Measurements from ENCODE around the gene RAB14.

RAB14 gene

GRCh38 chr9:121189660-121190059, 12.0 kb downstream of the RAB14 start:
- no peak for TF ChIP-seq GATA2 (IDR thresholded peaks at IDR 0.05; ENCODE audit: low read depth, low read length)
- TF ChIP-seq GATA3 (IDR thresholded peaks at IDR 0.05; ENCODE audit: low read depth, low read length): no peak

- TF ChIP-seq GATA2 (IDR thresholded peaks at IDR 0.05; ENCODE audit: low read depth, low read length) (no peak), GATA3 (IDR thresholded peaks at IDR 0.05; ENCODE audit: low read depth, low read length) (no peak)
Observed at GRCh38 chr9:121189006-121189405, 12.7 kb downstream of the RAB14 start.

- TF ChIP-seq GATA2 (IDR thresholded peaks at IDR 0.05; ENCODE audit: low read depth, low read length) (no peak), GATA3 (IDR thresholded peaks at IDR 0.05; ENCODE audit: low read depth, low read length) (no peak)
Observed at GRCh38 chr9:121187636-121188305, 13.9 kb downstream of the RAB14 start.

DNA sequence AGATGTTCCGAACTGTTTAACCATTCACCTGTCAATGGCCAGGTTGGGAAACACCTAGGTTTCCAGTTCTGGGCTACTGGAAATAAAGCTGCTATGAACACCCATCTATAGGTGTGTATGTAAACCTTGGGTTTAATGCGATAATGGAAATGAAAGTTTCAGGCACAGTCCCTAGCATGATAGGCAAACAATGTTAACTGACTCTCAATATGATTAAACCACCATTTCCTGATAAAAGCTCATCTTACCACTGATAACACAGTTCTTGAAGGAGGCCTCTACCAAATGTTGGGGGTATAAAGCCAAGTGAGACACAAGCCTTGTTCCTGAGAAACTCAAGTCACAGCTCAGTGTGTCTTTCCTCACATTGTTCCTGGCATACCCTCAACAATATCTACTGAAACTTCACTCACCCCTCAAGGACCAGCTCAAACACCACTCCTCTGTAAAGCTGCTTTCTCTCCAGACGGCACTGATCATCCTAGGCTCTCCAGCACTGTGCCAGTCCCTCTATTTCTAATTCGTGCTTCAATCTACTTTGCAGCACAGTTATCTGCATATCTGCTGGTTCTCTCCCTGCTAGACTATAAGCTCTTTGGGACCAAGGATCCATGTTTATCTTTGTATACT, 15.8 kb downstream of the RAB14 start:
- no peak for TF ChIP-seq GATA3 (IDR thresholded peaks at IDR 0.05; ENCODE audit: low read depth, low read length)
- TF ChIP-seq GATA2 (IDR thresholded peaks at IDR 0.05; ENCODE audit: low read depth, low read length): no peak

DNA sequence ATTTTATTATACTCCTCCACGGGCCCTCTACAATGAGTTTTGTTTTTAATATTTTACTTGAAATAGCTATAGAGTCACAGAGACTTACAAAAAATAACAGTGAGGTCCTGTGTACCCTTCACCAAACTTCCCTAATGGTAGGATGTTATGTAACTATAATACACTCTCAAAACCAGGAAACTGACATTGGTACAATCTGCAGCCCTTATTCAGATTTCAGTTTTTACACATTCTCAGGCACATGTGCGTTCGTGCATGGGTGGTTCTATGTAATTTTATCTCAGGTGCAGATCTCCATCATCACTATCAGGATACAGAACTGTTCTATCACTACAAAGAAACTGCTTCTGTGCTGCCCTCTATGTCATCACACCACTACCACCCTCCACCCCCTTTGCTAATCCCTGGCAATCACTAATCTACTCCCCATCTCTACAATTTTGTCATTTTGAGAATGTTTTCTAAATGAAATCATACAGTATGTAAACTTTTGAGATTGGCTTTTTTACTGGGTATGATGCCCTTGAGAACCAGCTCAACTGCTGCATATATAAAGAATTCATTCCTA, 16.4 kb downstream of the RAB14 start:
- TF ChIP-seq GATA2 (IDR thresholded peaks at IDR 0.05; ENCODE audit: low read depth, low read length) (peak; percentile 34; the same call in 1 of the 2 replicates), GATA3 (IDR thresholded peaks at IDR 0.05; ENCODE audit: low read depth, low read length) (no peak)

DNA sequence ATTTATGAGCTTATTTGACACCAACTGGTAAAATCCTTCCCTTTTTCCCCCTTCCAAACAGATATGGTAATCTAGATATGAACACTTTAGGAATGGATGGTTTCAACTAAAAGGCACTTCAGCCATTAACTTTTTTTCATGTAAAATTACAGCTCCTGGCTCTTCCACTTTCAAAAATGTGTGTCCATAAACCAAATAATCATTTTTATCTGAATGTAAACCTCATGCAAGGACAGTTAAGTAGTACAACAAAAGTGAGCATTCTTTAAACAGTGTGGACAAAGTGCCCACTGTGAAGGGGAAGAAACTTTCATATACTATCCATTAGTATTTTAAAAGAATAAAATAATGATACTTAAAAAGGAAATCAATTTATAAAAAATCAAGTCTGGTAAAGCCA, 17.2 kb downstream of the RAB14 start:
- TF ChIP-seq GATA3 (IDR thresholded peaks at IDR 0.05; ENCODE audit: low read depth, low read length) (no peak), GATA2 (IDR thresholded peaks at IDR 0.05; ENCODE audit: low read depth, low read length) (no peak)

- TF ChIP-seq GATA3 (IDR thresholded peaks at IDR 0.05; ENCODE audit: low read depth, low read length): no peak
Observed at GRCh38 chr9:121183666-121184423, 17.8 kb downstream of the RAB14 start.

GRCh38 chr9:121182989-121183388, 18.7 kb downstream of the RAB14 start:
- TF ChIP-seq GATA3 (IDR thresholded peaks at IDR 0.05; ENCODE audit: low read depth, low read length) (no peak), GATA2 (IDR thresholded peaks at IDR 0.05; ENCODE audit: low read depth, low read length) (no peak)

DNA sequence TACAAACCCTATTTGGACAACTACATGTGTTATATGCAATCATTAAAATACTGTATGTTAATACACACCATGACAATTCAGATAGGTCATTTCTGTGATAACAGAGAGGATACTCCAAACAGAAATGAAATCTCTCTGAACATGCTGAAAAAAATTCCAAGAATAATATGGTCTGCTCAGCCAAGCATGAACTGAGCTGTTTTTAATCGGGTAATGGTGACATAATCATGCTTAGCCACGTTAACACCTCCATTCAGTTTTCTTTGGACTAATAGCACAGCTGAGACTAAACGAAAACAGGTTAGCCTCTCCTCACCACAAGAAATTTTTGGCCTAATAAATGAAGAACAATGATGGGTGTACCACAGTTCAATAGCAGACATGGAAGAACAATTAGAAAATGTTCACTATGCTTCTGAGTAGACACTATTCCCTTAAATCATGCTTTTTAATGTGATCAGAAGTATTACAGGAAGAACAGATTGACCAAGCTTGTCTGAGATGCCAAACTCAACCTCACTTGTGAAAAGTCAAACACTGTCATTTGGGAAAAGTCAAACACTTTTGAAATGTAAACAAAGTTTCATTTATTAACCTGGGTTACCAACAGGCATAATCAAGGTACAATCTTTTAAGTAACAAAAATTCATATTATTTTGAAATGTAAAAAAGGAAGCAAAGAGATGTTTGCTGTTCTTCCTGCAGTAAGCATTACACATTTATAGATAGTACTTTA, 19.4 kb downstream of the RAB14 start:
- TF ChIP-seq GATA3 (IDR thresholded peaks at IDR 0.05; ENCODE audit: low read depth, low read length): no peak
- no peak for TF ChIP-seq GATA2 (IDR thresholded peaks at IDR 0.05; ENCODE audit: low read depth, low read length)

GRCh38 chr9:121179930-121180681, 21.6 kb downstream of the RAB14 start:
- TF ChIP-seq GATA2 (IDR thresholded peaks at IDR 0.05; ENCODE audit: low read depth, low read length) (no peak), GATA3 (IDR thresholded peaks at IDR 0.05; ENCODE audit: low read depth, low read length) (no peak)

DNA sequence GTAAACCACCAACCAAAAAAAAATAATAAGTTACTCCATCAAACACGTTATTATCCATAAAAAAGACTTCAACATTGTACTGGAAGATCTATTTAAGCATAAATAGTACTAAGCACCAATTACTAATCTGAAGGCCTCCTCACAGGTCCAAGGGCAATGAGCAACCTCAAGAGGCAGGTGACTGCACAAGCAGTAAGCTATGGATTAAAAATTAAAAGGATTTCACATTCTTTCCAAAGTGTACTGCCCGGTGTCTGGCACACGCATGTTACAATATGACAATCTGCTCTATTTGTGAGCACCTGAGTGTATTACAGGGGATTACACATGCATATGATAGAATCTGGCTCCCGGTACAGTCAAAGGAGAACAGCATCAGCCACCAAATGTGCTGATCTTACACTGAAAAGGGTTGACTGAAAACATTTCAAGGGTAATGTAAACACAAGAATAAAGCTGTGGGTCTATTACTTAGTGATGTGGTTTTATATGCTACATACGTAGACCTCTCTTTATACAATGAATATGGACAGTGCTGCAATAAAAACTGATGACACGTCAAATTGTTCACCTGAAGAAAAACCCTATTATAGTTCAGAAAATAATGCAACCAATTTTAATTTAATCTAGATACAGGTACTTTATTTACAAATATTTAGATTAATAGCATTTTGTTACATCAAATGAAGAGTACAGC, 22.8 kb downstream of the RAB14 start:
- TF ChIP-seq GATA3 (IDR thresholded peaks at IDR 0.05; ENCODE audit: low read depth, low read length): no peak
- no peak for TF ChIP-seq GATA2 (IDR thresholded peaks at IDR 0.05; ENCODE audit: low read depth, low read length)

GRCh38 chr9:121173501-121173900, 28.2 kb downstream of the RAB14 start:
- TF ChIP-seq GATA3 (IDR thresholded peaks at IDR 0.05; ENCODE audit: low read depth, low read length) (no peak), GATA2 (IDR thresholded peaks at IDR 0.05; ENCODE audit: low read depth, low read length) (no peak)

All from SH-SY5Y (cell line).